GM12875 (cell line): ENCODE measurements around the gene KCTD20.

Experiments
- H3K4me3 ChIP-seq: one replicate; pipeline ENCODE4 v1.5.1; 2011; ENCODE audit warnings: low read depth, low read length, control low read depth
- CTCF ChIP-seq: IDR thresholded peaks from 2 replicates; pipeline ENCODE4 v1.5.1; 2011; ENCODE audit warnings: low read depth, mild to moderate bottlenecking, control low read depth, inconsistent platforms, low read length, moderate library complexity, borderline replicate concordance; ENCODE audit not compliant: insufficient read depth

KCTD20 gene

GRCh38 chr6:36516559-36516958 is 73.8 kb downstream of the KCTD20 start:
- no peak overlapping the region for H3K4me3 ChIP-seq
- TF ChIP-seq CTCF, result no peak

- H3K4me3 ChIP-seq, result no peak overlapping the region
- TF ChIP-seq CTCF, result no peak
Observed at GRCh38 chr6:36516988-36517387, 74.2 kb downstream of the KCTD20 start.

GRCh38 chr6:36517408-36517807 is 74.6 kb downstream of the KCTD20 start:
- no peak for TF ChIP-seq CTCF
- H3K4me3 ChIP-seq, result no peak overlapping the region

GRCh38 chr6:36519352-36519751 is 76.6 kb downstream of the KCTD20 start:
- TF ChIP-seq CTCF, result no peak

GRCh38 chr6:36523451-36523850 is 80.7 kb downstream of the KCTD20 start:
- H3K4me3 ChIP-seq, result no peak overlapping the region
- TF ChIP-seq CTCF, result no peak

More at GRCh38 chr6:36519352-36519751, 76.6 kb downstream of the KCTD20 start:
- H3K4me3 ChIP-seq, result no peak overlapping the region

- H3K4me3 ChIP-seq, result no peak overlapping the region
- TF ChIP-seq CTCF, result no peak
Observed at GRCh38 chr6:36523936-36524499, 81.2 kb downstream of the KCTD20 start.

- no peak for TF ChIP-seq CTCF
- no peak overlapping the region for H3K4me3 ChIP-seq
Observed at GRCh38 chr6:36524871-36525270, 82.1 kb downstream of the KCTD20 start.
